Dendritic cell treated with granulocyte-macrophage colony-stimulating factor and Interleukin-4, amounts not matched to agents 40 ng/mL and 50 ng/mL, for 4 days (primary cell): ENCODE data around the gene AIFM3.

ENCODE experiments used
- H3K27ac Mint-ChIP-seq: one replicate; pipeline ENCODE4 v1.8.0; 2022; ENCODE audit warnings: mild to moderate bottlenecking, mixed read lengths
- H3K27me3 Mint-ChIP-seq: one replicate; pipeline ENCODE4 v1.8.0; 2022; ENCODE audit warnings: mild to moderate bottlenecking, mixed read lengths
- H3K36me3 Mint-ChIP-seq: one replicate; pipeline ENCODE4 v1.8.0; 2022; ENCODE audit warnings: low read depth, mixed read lengths
- H3K4me1 Mint-ChIP-seq: one replicate; pipeline ENCODE4 v1.8.0; 2022; ENCODE audit warnings: low read depth, mixed read lengths
- H3K4me3 Mint-ChIP-seq: one replicate; pipeline ENCODE4 v1.8.0; 2022; ENCODE audit warnings: mild to moderate bottlenecking, moderate library complexity, mixed read lengths
- H3K9me3 Mint-ChIP-seq: one replicate; pipeline ENCODE4 v1.8.0; 2022; ENCODE audit warnings: mixed read lengths
- intact Hi-C: fragments of 100-400 bp; cut with micrococcal nuclease; formaldehyde crosslinking; loops from one replicate; pipeline ENCODE4 v1.15.0; 2022

Gene AIFM3

GRCh38 chr22:21029486-21030025, 62.5 kb downstream of the AIFM3 start:
- H3K4me1 Mint-ChIP-seq, result no peaks in the 10 kb centered on the region
- no peak overlapping the region for H3K4me3 Mint-ChIP-seq
- intact Hi-C loops, result no loop called here
- no peak overlapping the region for H3K27ac Mint-ChIP-seq
- peaks cover 39% of the 10 kb centered on the region for H3K27me3 Mint-ChIP-seq
- no peaks in the 10 kb centered on the region for H3K36me3 Mint-ChIP-seq
- no peaks in the 10 kb centered on the region for H3K9me3 Mint-ChIP-seq

GRCh38 chr22:21030032-21030431, 63.0 kb downstream of the AIFM3 start:
- Mint-ChIP-seq H3K4me1 (no peaks in the 10 kb centered on the region), H3K4me3 (no peak overlapping the region), H3K27ac (no peak overlapping the region), H3K9me3 (no peaks in the 10 kb centered on the region), H3K36me3 (no peaks in the 10 kb centered on the region), H3K27me3 (peaks cover 41% of the 10 kb centered on the region)
- intact Hi-C loops, result no loop called here
